Fibroblast of the aortic adventitia (primary cell): ENCODE data around the gene NRIP1. TPM values are rescaled to one million over a fixed set of nuclear protein-coding genes. Genes with fewer than 3 reads are reported as not detected.
A peak's percentile ranks its signal among the peaks of the same experiment; 100 is the strongest.

ENCODE experiments used
- DNase-seq: peaks from one replicate; pipeline ENCODE4 v3.0.0-alpha.2; 2010; ENCODE audit warnings: low read depth
- H3K4me3 ChIP-seq: 2 replicates; pipeline ENCODE4 v1.5.1; 2011; ENCODE audit warnings: low read depth, mild to moderate bottlenecking, control low read depth, low read length, moderate library complexity
- total RNA-seq: library from RNA; depleted of rRNA; stranded (reverse); fragments of >200 nt; gene quantifications from 2 replicates; pipeline ENCODE4 v1.2.3, GENCODE V29; 2012; ENCODE audit warnings: low replicate concordance
- TF ChIP-seq, protein P1 (sequence below): IDR thresholded peaks from 2 replicates; pipeline ENCODE4 v1.5.1; 2011; ENCODE audit warnings: mild to moderate bottlenecking, low read length, control low read depth, inconsistent platforms; ENCODE audit not compliant: insufficient read depth

The NRIP1 gene, protein sequence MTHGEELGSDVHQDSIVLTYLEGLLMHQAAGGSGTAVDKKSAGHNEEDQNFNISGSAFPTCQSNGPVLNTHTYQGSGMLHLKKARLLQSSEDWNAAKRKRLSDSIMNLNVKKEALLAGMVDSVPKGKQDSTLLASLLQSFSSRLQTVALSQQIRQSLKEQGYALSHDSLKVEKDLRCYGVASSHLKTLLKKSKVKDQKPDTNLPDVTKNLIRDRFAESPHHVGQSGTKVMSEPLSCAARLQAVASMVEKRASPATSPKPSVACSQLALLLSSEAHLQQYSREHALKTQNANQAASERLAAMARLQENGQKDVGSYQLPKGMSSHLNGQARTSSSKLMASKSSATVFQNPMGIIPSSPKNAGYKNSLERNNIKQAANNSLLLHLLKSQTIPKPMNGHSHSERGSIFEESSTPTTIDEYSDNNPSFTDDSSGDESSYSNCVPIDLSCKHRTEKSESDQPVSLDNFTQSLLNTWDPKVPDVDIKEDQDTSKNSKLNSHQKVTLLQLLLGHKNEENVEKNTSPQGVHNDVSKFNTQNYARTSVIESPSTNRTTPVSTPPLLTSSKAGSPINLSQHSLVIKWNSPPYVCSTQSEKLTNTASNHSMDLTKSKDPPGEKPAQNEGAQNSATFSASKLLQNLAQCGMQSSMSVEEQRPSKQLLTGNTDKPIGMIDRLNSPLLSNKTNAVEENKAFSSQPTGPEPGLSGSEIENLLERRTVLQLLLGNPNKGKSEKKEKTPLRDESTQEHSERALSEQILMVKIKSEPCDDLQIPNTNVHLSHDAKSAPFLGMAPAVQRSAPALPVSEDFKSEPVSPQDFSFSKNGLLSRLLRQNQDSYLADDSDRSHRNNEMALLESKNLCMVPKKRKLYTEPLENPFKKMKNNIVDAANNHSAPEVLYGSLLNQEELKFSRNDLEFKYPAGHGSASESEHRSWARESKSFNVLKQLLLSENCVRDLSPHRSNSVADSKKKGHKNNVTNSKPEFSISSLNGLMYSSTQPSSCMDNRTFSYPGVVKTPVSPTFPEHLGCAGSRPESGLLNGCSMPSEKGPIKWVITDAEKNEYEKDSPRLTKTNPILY (N-terminal part only)
- 33.6 and 34.8 TPM in 2 replicates for total RNA-seq

DNA sequence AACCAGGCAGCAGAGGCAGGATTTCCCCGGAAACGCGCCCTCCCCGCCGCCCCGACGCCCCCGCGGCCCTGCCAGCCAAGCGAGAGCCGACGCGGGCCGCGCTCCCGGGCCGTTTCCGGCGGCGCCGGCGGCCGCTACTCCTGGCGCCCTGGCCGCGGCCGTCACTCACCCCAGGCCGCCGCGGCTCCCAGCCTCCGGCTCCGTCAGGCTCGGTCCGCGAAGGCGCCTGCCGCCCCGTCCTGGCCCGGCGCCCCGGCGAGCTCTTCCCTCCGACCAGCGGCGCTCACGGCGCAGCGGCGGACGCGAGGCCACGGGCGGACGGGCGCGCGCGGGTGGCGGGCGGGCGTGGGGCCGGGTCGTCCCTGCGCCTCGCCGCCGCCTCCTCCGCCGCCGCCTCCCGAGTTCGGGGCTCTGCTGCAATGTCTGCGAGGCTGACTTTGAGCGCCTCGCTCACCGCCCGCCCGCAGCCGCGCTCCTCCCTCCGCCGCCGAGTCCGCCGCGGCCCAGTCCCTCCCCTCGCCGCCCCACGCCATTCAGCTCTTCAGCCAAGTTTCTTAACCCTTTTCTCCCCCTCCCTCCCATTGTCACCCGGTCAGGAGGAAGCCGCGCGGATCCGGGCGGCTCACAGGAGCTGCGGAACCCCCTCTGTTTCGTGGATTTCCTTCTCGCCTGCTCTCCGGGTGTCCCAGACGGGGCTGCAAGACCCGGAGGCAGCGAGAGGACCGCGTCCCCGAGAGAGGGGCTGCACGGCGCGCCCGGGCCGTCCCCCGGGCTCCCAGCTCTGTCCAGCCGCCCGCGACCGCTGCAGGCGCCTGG, at the start of gene NRIP1:
NRIP1 (minus strand) TSS at position 425 of the 816 bp plus-strand sequence. CDS start 96,808 bp downstream, outside the sequence.
- H3K4me3 ChIP-seq = peak within 1 kb of the TSS; percentile 83
- peak; percentile 90 for DNase-seq
- TF ChIP-seq, protein P1, sequence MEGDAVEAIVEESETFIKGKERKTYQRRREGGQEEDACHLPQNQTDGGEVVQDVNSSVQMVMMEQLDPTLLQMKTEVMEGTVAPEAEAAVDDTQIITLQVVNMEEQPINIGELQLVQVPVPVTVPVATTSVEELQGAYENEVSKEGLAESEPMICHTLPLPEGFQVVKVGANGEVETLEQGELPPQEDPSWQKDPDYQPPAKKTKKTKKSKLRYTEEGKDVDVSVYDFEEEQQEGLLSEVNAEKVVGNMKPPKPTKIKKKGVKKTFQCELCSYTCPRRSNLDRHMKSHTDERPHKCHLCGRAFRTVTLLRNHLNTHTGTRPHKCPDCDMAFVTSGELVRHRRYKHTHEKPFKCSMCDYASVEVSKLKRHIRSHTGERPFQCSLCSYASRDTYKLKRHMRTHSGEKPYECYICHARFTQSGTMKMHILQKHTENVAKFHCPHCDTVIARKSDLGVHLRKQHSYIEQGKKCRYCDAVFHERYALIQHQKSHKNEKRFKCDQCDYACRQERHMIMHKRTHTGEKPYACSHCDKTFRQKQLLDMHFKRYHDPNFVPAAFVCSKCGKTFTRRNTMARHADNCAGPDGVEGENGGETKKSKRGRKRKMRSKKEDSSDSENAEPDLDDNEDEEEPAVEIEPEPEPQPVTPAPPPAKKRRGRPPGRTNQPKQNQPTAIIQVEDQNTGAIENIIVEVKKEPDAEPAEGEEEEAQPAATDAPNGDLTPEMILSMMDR = no peak

DNA sequence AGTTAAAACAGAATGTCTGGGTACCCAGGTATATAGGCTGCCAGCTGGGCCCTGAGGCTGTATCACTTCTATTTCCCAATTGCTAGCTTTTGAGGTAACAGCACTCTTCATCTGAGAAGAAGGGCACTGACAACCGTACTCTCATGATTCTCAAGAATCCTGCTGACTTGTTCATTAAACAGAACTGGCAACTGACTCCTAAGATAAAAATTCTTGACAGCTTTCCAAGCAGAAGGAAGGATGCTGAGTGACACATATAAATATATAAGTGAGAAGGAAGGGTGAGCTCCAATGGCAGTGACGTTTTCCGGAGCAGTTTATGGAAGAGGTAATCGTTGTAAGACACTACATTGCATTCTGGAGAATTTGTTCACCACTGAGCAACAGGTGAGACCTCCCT, 48.1 kb upstream of the NRIP1 start:
- H3K4me3 ChIP-seq = no peak overlapping the region
- no peak for DNase-seq
- TF ChIP-seq, protein P1 = no peak

DNA sequence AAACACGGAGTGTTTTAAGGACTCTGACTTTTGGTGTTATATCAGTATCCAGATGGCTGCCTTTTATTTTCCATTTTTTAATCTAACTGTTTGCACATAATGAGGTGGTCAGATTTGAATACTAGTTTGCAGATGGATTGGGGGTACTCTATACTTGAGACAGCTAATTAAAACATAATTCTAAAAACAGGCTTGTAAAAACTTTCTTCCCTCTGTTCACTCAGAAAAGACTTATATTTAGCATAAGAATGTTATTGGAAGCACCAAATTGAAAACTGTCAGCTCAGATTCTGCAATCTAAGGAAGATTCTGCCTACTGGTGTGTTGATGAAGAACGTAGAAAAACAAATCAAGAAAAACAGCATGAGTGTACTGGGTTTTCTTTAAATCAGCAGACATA, 44.0 kb upstream of the NRIP1 start:
- TF ChIP-seq, protein P1 = no peak
- no peak for DNase-seq
- no peak overlapping the region for H3K4me3 ChIP-seq

DNA sequence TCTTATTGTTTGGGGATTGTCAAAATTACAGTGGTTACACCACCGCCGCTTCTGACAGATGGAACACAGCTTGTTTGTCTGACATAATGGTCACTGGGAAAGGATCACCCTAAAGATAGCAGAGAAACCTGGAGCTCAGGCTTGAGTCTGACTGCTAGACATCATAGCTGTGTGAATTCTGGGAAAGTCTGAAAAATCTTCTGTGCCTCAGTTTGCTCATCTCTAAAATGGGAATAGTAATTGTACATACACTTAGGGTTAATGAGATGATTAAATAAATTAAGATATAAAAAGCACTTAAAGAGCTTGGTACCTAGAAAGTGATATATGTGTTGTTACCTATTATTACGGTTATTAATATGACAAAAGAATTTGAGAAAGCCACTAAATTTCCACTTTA, 39.7 kb upstream of the NRIP1 start:
- TF ChIP-seq, protein P1 = no peak
- DNase-seq = no peak
- no peak overlapping the region for H3K4me3 ChIP-seq

DNA sequence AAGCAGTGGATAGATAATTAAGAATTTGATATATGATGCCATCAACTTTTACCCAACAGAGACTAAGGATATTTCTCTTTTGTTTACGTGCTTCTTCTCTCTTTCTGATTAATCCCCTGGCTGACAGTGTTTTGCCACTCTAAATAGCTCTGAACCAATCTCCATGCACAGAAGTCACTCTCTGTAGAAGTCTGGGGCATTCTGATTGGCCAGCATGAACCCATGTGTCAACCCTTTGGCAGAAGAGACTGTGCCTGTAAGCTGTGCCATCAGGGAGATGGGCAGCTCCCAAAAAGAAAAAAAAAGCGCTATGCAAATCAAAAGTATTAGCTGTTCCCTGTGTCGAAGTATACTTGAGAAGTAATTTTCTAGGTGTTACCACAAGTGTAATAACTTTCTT, 34.1 kb upstream of the NRIP1 start:
- H3K4me3 ChIP-seq = no peak overlapping the region
- DNase-seq = no peak
- TF ChIP-seq, protein P1 = no peak

DNA sequence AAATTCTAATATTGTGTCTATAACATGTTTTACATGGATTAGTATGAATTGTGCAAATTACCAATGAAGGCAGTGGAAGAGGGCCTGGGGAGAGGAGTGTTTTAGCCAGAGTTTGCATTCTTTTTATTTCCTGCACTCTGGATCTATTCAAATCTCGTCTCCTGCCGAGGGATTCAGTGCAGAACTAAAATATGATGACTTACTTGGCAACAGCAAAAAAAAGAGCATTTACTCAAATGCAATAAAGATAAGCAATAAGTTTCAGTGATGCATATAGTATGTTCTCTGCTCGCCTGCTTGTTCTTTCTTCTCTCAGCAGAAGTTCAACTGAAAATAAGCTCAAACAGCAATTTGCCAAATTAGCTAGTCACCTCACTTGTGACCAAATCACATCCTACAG, 33.4 kb upstream of the NRIP1 start:
- no peak for DNase-seq
- H3K4me3 ChIP-seq = no peak overlapping the region
- TF ChIP-seq, protein P1 = no peak
